IMR-90 (cell line): ENCODE data around the gene PPP6R3. TPM values are rescaled to one million over a fixed set of nuclear protein-coding genes. Genes with fewer than 3 reads are reported as not detected.
A peak's percentile ranks its signal among the peaks of the same experiment; 100 is the strongest.

Experiments
- ATAC-seq: fragments of 200-7000 bp; cut with Tn5 transposase; 2 replicates; pipeline ENCODE4 v1.9.1; 2020; ENCODE audit warnings: low read depth, mild to moderate bottlenecking, moderate library complexity
- BruUV-seq: library from RNA; stranded (reverse); fragments of 400-500 nt; replicated peaks from 2 replicates; lab custom pipeline; 2021; lab: Mats Ljungman, UMichigan
- CTCF ChIA-PET: fragments of 300-600 bp; formaldehyde crosslinking; extraction: SDS; loops from one replicate; lab custom pipeline; 2021; ENCODE audit warnings: antibody characterized with exemption; lab: Yijun Ruan, JAX
- POLR2A ChIA-PET: fragments of 300-600 bp; sonication (Branson Sonifier 250); formaldehyde crosslinking; loops from one replicate; lab custom pipeline; 2022; ENCODE audit warnings: antibody characterized with exemption; ENCODE audit not compliant: unreplicated experiment; lab: Charles Lee
- DNase-seq: peaks from one replicate; pipeline ENCODE4 v3.0.0; 2013
- H2AFZ ChIP-seq: replicated peaks from 2 replicates; pipeline ENCODE3; 2013; ENCODE audit warnings: low read length, mild to moderate bottlenecking; ENCODE audit not compliant: poor library complexity
- H2AK5ac ChIP-seq: 2 replicates; pipeline ENCODE4 v1.6.1; 2013; ENCODE audit warnings: low read depth, low read length, inconsistent platforms
- H2AK9ac ChIP-seq: replicated peaks from 2 replicates; pipeline ENCODE3; 2013; ENCODE audit warnings: mild to moderate bottlenecking, low read depth, low read length, moderate library complexity; ENCODE audit not compliant: poor library complexity
- H2BK120ac ChIP-seq: 2 replicates; pipeline ENCODE4 v1.6.1; 2013; ENCODE audit warnings: low read depth, low read length, inconsistent platforms
- H2BK15ac ChIP-seq: 3 replicates; pipeline ENCODE4 v1.6.1; 2013; ENCODE audit warnings: low read depth, low read length, inconsistent platforms
- H2BK20ac ChIP-seq: 2 replicates; pipeline ENCODE4 v1.6.1; 2013; ENCODE audit warnings: low read depth, mild to moderate bottlenecking, inconsistent platforms, low read length, moderate library complexity
- H2BK5ac ChIP-seq: 2 replicates; pipeline ENCODE4 v1.6.1; 2013; ENCODE audit warnings: mild to moderate bottlenecking, low read depth, low read length, inconsistent platforms; ENCODE audit not compliant: poor library complexity, severe bottlenecking
- H3K14ac ChIP-seq: replicated peaks from 2 replicates; pipeline ENCODE4 v1.6.1; 2013; ENCODE audit warnings: low read depth, low read length, inconsistent platforms
- H3K18ac ChIP-seq: 2 replicates; pipeline ENCODE4 v1.6.1; 2013; ENCODE audit warnings: low read depth, low read length, control low read depth
- H3K23ac ChIP-seq: 2 replicates; pipeline ENCODE4 v1.6.1; 2013; ENCODE audit warnings: low read depth, low read length, inconsistent platforms
- H3K27ac ChIP-seq: 2 replicates; pipeline ENCODE4 v1.5.1; 2013; ENCODE audit warnings: mild to moderate bottlenecking, control low read depth, low read length; ENCODE audit not compliant: insufficient read depth
- H3K27me3 ChIP-seq: 2 replicates; pipeline ENCODE4 v1.6.1; 2013; ENCODE audit warnings: low read length; ENCODE audit not compliant: control insufficient read depth, insufficient read depth
- H3K36me3 ChIP-seq: 2 replicates; pipeline ENCODE4 v1.6.1; 2013; ENCODE audit warnings: low read length, mixed read lengths; ENCODE audit not compliant: control insufficient read depth, insufficient read depth
- H3K4ac ChIP-seq: 2 replicates; pipeline ENCODE4 v1.6.1; 2013; ENCODE audit warnings: low read depth, low read length, inconsistent platforms
- H3K4me1 ChIP-seq: 2 replicates; pipeline ENCODE4 v1.6.1; 2013; ENCODE audit warnings: low read length, mixed read lengths; ENCODE audit not compliant: control insufficient read depth, insufficient read depth
- H3K4me2 ChIP-seq: 2 replicates; pipeline ENCODE4 v1.6.1; 2013; ENCODE audit warnings: low read depth, mild to moderate bottlenecking, control low read depth, low read length, moderate library complexity
- H3K4me3 ChIP-seq: 2 replicates; pipeline ENCODE4 v1.5.1; 2013; ENCODE audit warnings: low read depth, mild to moderate bottlenecking, control low read depth, low read length, moderate library complexity; ENCODE audit not compliant: insufficient read depth
- H3K56ac ChIP-seq: 2 replicates; pipeline ENCODE4 v1.6.1; 2013; ENCODE audit warnings: low read length, inconsistent platforms; ENCODE audit not compliant: insufficient read depth; ENCODE audit errors: extremely low read depth
- H3K79me1 ChIP-seq, 2 experiments: 2 replicates each; pipeline ENCODE4 v1.6.1; 2013; ENCODE audit warnings: low read length in 2 of 2, inconsistent platforms in 1 of 2, low read depth in 1 of 2
- H3K9ac ChIP-seq: 2 replicates; pipeline ENCODE4 v1.6.1; 2013; ENCODE audit warnings: low read depth, low read length, control low read depth
- H3K9me1 ChIP-seq: 2 replicates; pipeline ENCODE4 v1.6.1; 2013; ENCODE audit warnings: low read length, inconsistent platforms; ENCODE audit not compliant: insufficient read depth
- H3K9me3 ChIP-seq: 2 replicates; pipeline ENCODE4 v1.6.1; 2013; ENCODE audit warnings: low read length; ENCODE audit not compliant: control insufficient read depth, insufficient read depth
- H4K20me1 ChIP-seq: 2 replicates; pipeline ENCODE4 v1.6.1; 2013; ENCODE audit warnings: low read length, inconsistent platforms; ENCODE audit not compliant: insufficient read depth
- H4K5ac ChIP-seq: 2 replicates; pipeline ENCODE4 v1.6.1; 2013; ENCODE audit warnings: mild to moderate bottlenecking, low read depth, low read length, control low read depth
- H4K8ac ChIP-seq, 2 experiments: 2 replicates each; pipeline ENCODE4 v1.6.1; 2013; ENCODE audit warnings: low read depth in 2 of 2, low read length in 2 of 2, control low read depth in 1 of 2, inconsistent platforms in 1 of 2
- H4K91ac ChIP-seq: 2 replicates; pipeline ENCODE4 v1.6.1; 2013; ENCODE audit warnings: low read depth, low read length, inconsistent platforms; ENCODE audit not compliant: insufficient read depth
- CEBPB ChIP-seq: IDR thresholded peaks from 2 replicates; pipeline ENCODE4 v1.6.1; 2012; ENCODE audit warnings: low read depth, low read length, improper control_type of control experiment
- CHD1 ChIP-seq: IDR thresholded peaks from 2 replicates; pipeline ENCODE4 v1.6.1; 2012; ENCODE audit warnings: low read depth, low read length, improper control_type of control experiment
- CTCF ChIP-seq: conservative IDR thresholded peaks from 2 replicates; pipeline ENCODE4 v1.5.1; 2012; ENCODE audit warnings: mild to moderate bottlenecking, low read depth, low read length, improper control_type of control experiment
- ELK1 ChIP-seq: fragments of 150-350 bp; IDR thresholded peaks from 2 replicates; pipeline ENCODE4 v1.6.1; 2016; ENCODE audit warnings: low read depth, mild to moderate bottlenecking, low read length, moderate library complexity, borderline replicate concordance
- FOS ChIP-seq: fragments of 150-350 bp; IDR thresholded peaks from 2 replicates; pipeline ENCODE4 v1.6.1; 2016; ENCODE audit warnings: low read depth, low read length
- MAFK ChIP-seq: IDR thresholded peaks from 2 replicates; pipeline ENCODE4 v1.6.1; 2012; ENCODE audit warnings: low read depth, low read length, improper control_type of control experiment
- MAZ ChIP-seq: IDR thresholded peaks from 2 replicates; pipeline ENCODE4 v1.6.1; 2012; ENCODE audit warnings: low read depth, mild to moderate bottlenecking, low read length, improper control_type of control experiment, moderate library complexity, borderline replicate concordance
- MXI1 ChIP-seq: IDR thresholded peaks from 2 replicates; pipeline ENCODE4 v1.6.1; 2012; ENCODE audit warnings: low read depth, mild to moderate bottlenecking, low read length, moderate library complexity, borderline replicate concordance
- POLR2A ChIP-seq: IDR thresholded peaks from 2 replicates; pipeline ENCODE4 v1.6.1; 2012; ENCODE audit warnings: mild to moderate bottlenecking, low read depth, low read length
- RFX5 ChIP-seq: IDR thresholded peaks from 2 replicates; pipeline ENCODE4 v1.8.0; 2012; ENCODE audit warnings: low read depth, mild to moderate bottlenecking, low read length, moderate library complexity
- SMC3 ChIP-seq: fragments of 150-350 bp; IDR thresholded peaks from 2 replicates; pipeline ENCODE4 v1.6.1; 2016; ENCODE audit warnings: low read depth, mild to moderate bottlenecking, antibody characterized with exemption, low read length, moderate library complexity
- WGBS, 2 experiments: methylation state at CpG; one replicate each; pipeline versions ENCODE4 v1.1.5 to v1.1.7; 2013; ENCODE audit warnings: missing lambda C conversion rate in 2 of 2; ENCODE audit not compliant: insufficient read length in 1 of 2; ENCODE audit errors: extremely low coverage in 2 of 2; 5-methylcytosine and 5-hydroxymethylcytosine counted together
- dilution Hi-C: fragments of 300-500 bp; cut with HindIII; formaldehyde crosslinking; loops from one replicate; pipeline ENCODE4 v1.14.3; 2018; ENCODE audit warnings: low sequenced_read_pairs; ENCODE audit not compliant: unreplicated experiment
- in situ Hi-C: fragments of 300-500 bp; cut with MboI; formaldehyde crosslinking; loops from 3 replicates; pipeline ENCODE4 v1.14.3; 2019; ENCODE audit warnings: low sequenced_read_pairs, inconsistent platforms, mixed read lengths
- intact Hi-C: fragments of 100-400 bp; cut with micrococcal nuclease; formaldehyde crosslinking; loops from 2 replicates; pipeline ENCODE4 v1.10.0; 2022
- polyA plus RNA-seq, 3 experiments: library from polyadenylated mRNA; depleted of rRNA; stranded (reverse); fragments of >200 nt; gene quantifications; 2 replicates each; pipeline ENCODE4 v1.2.3, GENCODE V29; 2012; ENCODE audit warnings: low replicate concordance in 1 of 3
- total RNA-seq: library from RNA; depleted of rRNA; stranded (reverse); fragments of >200 nt; gene quantifications from 2 replicates; pipeline ENCODE4 v1.2.3, GENCODE V29; 2012

PPP6R3 gene
- total and polyA plus RNA-seq, 2 of the 4 experiments (the other 2 are of a cell fraction): 29.0 to 123 TPM

- Histone ChIP-seq H3K9me1 (peaks cover 17% of the 10 kb centered on the region), H2AFZ (no peak overlapping the region), H2BK5ac (no peak overlapping the region), H3K18ac (no peak overlapping the region), H4K8ac (no peak overlapping the region), H4K91ac (no peak overlapping the region), H3K14ac (no peak overlapping the region), H3K4me2 (no peak overlapping the region), H3K79me1 (peaks cover 59 to 74% of the 10 kb centered on the region in 2 experiments), H3K23ac (no peak overlapping the region), H3K27me3 (no peaks in the 10 kb centered on the region), H4K5ac (no peak overlapping the region), H3K4ac (no peak overlapping the region), H3K56ac (no peak overlapping the region), H3K4me3 (no peak overlapping the region), H3K36me3 (peaks cover 29% of the 10 kb centered on the region), H4K20me1 (peaks cover 29% of the 10 kb centered on the region; the same call in 1 of the 2 replicates), H3K9ac (no peak overlapping the region), H3K9me3 (no peaks in the 10 kb centered on the region), H2BK20ac (no peak overlapping the region), H2BK15ac (no peak overlapping the region), H2AK9ac (no peak overlapping the region), H2BK120ac (no peak overlapping the region), H2AK5ac (no peak overlapping the region), H3K27ac (no peak overlapping the region), H3K4me1 (peaks cover 5% of the 10 kb centered on the region)
- CTCF ChIA-PET: no interaction called here
- DNase-seq: peak; percentile 21
- in situ Hi-C loops (no loop called here), intact Hi-C loops (no loop called here), dilution Hi-C loops (no loop called here)
- TF ChIP-seq FOS (no peak), CEBPB (no peak), RFX5 (no peak), CTCF (no peak), MAZ (no peak), MXI1 (no peak), ELK1 (no peak), SMC3 (no peak), CHD1 (no peak), MAFK (no peak), POLR2A (no peak)
- POLR2A ChIA-PET: no interaction called here
- BruUV-seq: no TSS peak
- 20% methylated on average over 1 of the region's 4 CpGs; no CpG with 5 or more reads in 1 of the 2 experiments for WGBS, 2 experiments
- peak; percentile 14; the same call in 1 of the 2 replicates for ATAC-seq
Measured at GRCh38 chr11:68550485-68550817, 89.9 kb downstream of the PPP6R3 start.
